HepG2 (cell line): Measurements from ENCODE around the gene GPC3.

Experiments used
- GABPB1 ChIP-seq: IDR thresholded peaks from 2 replicates; pipeline ENCODE4 v1.6.1; 2016; ENCODE audit warnings: mild to moderate bottlenecking, missing genetic modification reagents, moderate library complexity, missing compliant biosample characterization
- GZF1 ChIP-seq: sonication (generic); formaldehyde crosslinking; IDR thresholded peaks from 2 replicates; pipeline ENCODE4 v1.5.1; 2020; ENCODE audit warnings: mild to moderate bottlenecking, missing genetic modification reagents
- HNRNPK ChIP-seq: fragments of 200-400 bp; formaldehyde crosslinking; IDR thresholded peaks from 2 replicates; pipeline ENCODE4 v1.6.1; 2018; ENCODE audit warnings: low read length, low read depth, moderate library complexity, mild to moderate bottlenecking; ENCODE audit not compliant: poor library complexity, severe bottlenecking
- HNRNPL ChIP-seq: fragments of 200-400 bp; formaldehyde crosslinking; IDR thresholded peaks from 2 replicates; pipeline ENCODE4 v1.6.1; 2017; ENCODE audit warnings: mild to moderate bottlenecking, low read depth, low read length
- MEF2D ChIP-seq: sonication (generic); formaldehyde crosslinking; IDR thresholded peaks from 2 replicates; pipeline ENCODE4 v1.5.1; 2020; ENCODE audit warnings: mild to moderate bottlenecking, missing genetic modification reagents
- MNT ChIP-seq: fragments of 450-650 bp; IDR thresholded peaks from 2 replicates; pipeline ENCODE4 v1.6.1; 2016
- NFRKB ChIP-seq: fragments of 450-650 bp; IDR thresholded peaks from 2 replicates; pipeline ENCODE4 v1.6.1; 2017
- SOX13 ChIP-seq, 3 experiments: fragments of 450-650 bp in 1 of 3; sonication (generic) in 1 of 3; formaldehyde crosslinking in 1 of 3; IDR thresholded peaks in 2 of 3; conservative IDR thresholded peaks in 1 of 3; 2 replicates each; pipeline versions ENCODE4 v1.5.0 to v1.6.1; 2016 to 2020; ENCODE audit warnings: antibody characterized with exemption in 1 of 3, mild to moderate bottlenecking in 1 of 3, missing compliant biosample characterization in 1 of 3, missing genetic modification reagents in 1 of 3, moderate library complexity in 1 of 3
- STAT6 ChIP-seq: sonication (generic); formaldehyde crosslinking; IDR thresholded peaks from 2 replicates; pipeline ENCODE4 v1.4.0; 2020; ENCODE audit warnings: missing genetic modification reagents, mild to moderate bottlenecking, borderline replicate concordance
- ZBTB7B ChIP-seq: sonication (generic); formaldehyde crosslinking; IDR thresholded peaks from 2 replicates; pipeline ENCODE4 v1.4.0; 2020; ENCODE audit warnings: missing genetic modification reagents
- ZNF792 ChIP-seq: IDR thresholded peaks from 2 replicates; pipeline ENCODE4 v1.6.1; 2016
- TF ChIP-seq, protein P1 (sequence below): sonication (generic); formaldehyde crosslinking; IDR thresholded peaks from 2 replicates; pipeline ENCODE4 v1.5.0; 2020; ENCODE audit warnings: mild to moderate bottlenecking, missing genetic modification reagents, moderate library complexity
- TF ChIP-seq, protein P2 (sequence below): sonication (generic); formaldehyde crosslinking; IDR thresholded peaks from 2 replicates; pipeline ENCODE4 v1.5.1; 2020; ENCODE audit warnings: mild to moderate bottlenecking, missing genetic modification reagents, moderate library complexity

- TF ChIP-seq STAT6 (CRISPR knock-in tag): no peak
- no peak for TF ChIP-seq MNT
- TF ChIP-seq GZF1 (CRISPR knock-in tag): no peak
- no peak for TF ChIP-seq HNRNPK
- TF ChIP-seq, protein P1, sequence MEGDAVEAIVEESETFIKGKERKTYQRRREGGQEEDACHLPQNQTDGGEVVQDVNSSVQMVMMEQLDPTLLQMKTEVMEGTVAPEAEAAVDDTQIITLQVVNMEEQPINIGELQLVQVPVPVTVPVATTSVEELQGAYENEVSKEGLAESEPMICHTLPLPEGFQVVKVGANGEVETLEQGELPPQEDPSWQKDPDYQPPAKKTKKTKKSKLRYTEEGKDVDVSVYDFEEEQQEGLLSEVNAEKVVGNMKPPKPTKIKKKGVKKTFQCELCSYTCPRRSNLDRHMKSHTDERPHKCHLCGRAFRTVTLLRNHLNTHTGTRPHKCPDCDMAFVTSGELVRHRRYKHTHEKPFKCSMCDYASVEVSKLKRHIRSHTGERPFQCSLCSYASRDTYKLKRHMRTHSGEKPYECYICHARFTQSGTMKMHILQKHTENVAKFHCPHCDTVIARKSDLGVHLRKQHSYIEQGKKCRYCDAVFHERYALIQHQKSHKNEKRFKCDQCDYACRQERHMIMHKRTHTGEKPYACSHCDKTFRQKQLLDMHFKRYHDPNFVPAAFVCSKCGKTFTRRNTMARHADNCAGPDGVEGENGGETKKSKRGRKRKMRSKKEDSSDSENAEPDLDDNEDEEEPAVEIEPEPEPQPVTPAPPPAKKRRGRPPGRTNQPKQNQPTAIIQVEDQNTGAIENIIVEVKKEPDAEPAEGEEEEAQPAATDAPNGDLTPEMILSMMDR (CRISPR knock-in tag): no peak
- no peak for TF ChIP-seq HNRNPL
- TF ChIP-seq SOX13 (IDR thresholded peaks at IDR 0.05): no peak
- TF ChIP-seq SOX13 (CRISPR knock-in tag; conservative IDR thresholded peaks at IDR 0.05 in 1 of 2, IDR thresholded peaks at IDR 0.05 in 1 of 2): no peak
- no peak for TF ChIP-seq MEF2D
- TF ChIP-seq NFRKB: no peak
- TF ChIP-seq ZNF792 (CRISPR knock-in tag): no peak
- TF ChIP-seq, protein P2, sequence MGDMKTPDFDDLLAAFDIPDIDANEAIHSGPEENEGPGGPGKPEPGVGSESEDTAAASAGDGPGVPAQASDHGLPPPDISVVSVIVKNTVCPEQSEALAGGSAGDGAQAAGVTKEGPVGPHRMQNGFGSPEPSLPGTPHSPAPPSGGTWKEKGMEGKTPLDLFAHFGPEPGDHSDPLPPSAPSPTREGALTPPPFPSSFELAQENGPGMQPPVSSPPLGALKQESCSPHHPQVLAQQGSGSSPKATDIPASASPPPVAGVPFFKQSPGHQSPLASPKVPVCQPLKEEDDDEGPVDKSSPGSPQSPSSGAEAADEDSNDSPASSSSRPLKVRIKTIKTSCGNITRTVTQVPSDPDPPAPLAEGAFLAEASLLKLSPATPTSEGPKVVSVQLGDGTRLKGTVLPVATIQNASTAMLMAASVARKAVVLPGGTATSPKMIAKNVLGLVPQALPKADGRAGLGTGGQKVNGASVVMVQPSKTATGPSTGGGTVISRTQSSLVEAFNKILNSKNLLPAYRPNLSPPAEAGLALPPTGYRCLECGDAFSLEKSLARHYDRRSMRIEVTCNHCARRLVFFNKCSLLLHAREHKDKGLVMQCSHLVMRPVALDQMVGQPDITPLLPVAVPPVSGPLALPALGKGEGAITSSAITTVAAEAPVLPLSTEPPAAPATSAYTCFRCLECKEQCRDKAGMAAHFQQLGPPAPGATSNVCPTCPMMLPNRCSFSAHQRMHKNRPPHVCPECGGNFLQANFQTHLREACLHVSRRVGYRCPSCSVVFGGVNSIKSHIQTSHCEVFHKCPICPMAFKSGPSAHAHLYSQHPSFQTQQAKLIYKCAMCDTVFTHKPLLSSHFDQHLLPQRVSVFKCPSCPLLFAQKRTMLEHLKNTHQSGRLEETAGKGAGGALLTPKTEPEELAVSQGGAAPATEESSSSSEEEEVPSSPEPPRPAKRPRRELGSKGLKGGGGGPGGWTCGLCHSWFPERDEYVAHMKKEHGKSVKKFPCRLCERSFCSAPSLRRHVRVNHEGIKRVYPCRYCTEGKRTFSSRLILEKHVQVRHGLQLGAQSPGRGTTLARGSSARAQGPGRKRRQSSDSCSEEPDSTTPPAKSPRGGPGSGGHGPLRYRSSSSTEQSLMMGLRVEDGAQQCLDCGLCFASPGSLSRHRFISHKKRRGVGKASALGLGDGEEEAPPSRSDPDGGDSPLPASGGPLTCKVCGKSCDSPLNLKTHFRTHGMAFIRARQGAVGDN (CRISPR knock-in tag): no peak
- no peak for TF ChIP-seq GABPB1 (CRISPR knock-in tag)
- TF ChIP-seq ZBTB7B (CRISPR knock-in tag): no peak
Observed at GRCh38 chrX:133980406-133980805, 5.0 kb downstream of the GPC3 start.
